ENCODE results near the gene OSBPL5.

DNA sequence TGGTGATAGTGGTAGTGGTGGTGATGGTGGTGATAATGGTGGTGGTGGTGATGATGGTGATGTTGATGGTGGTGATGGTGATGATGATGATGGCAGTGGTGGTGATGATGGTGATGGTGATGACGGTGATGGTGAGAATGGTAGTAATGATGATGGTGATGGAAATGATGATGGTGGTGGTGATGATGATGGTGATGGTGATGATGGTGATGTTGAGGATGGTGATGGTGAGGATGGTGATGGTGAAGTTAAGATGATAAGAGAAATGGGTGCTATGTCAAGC lies 41.8 kb upstream of the OSBPL5 start:
- TF ChIP-seq CTCF (IDR thresholded peaks at IDR 0.05) (no peak), EZH2phosphoT487 (IDR thresholded peaks at IDR 0.05) (no peak), EZH2 (IDR thresholded peaks at IDR 0.05) (no peak)
